ENCODE data around the gene CDADC1.

GRCh38 chr13:49296659-49297058 is 48.9 kb downstream of the CDADC1 start:
- TF ChIP-seq CTCF (IDR thresholded peaks at IDR 0.05; ENCODE audit: insufficient read depth, low read length) = no peak
- no peak for TF ChIP-seq REST (IDR thresholded peaks at IDR 0.05; ENCODE audit: insufficient replicate concordance, low read depth)
